Cardiac fibroblast (primary cell): ENCODE results near the gene C10orf95.

Experiments
- DNase-seq, 2 donors: peaks; one replicate each; pipeline versions ENCODE4 v3.0.0 to v3.0.0-alpha.2; 2010; ENCODE audit warnings: low read depth in 2 of 2
- H3K4me3 ChIP-seq, 2 donors: replicated peaks in 1 of 2; 1 replicate in 1 of 2; 2 replicates in 1 of 2; pipeline ENCODE4 v1.5.1; 2011; ENCODE audit warnings: low read depth in 2 of 2, low read length in 2 of 2, mild to moderate bottlenecking in 2 of 2, moderate library complexity in 1 of 2
- TF ChIP-seq, protein P1 (sequence below): IDR thresholded peaks from one replicate; pipeline ENCODE4 v1.5.1; 2011; ENCODE audit warnings: low read depth, mild to moderate bottlenecking, low read length, inconsistent platforms

The C10orf95 gene

GRCh38 chr10:102416695-102417094, 34.6 kb downstream of the C10orf95 start:
- no peak overlapping the region for H3K4me3 ChIP-seq
- DNase-seq, result no peak
- TF ChIP-seq, protein P1, sequence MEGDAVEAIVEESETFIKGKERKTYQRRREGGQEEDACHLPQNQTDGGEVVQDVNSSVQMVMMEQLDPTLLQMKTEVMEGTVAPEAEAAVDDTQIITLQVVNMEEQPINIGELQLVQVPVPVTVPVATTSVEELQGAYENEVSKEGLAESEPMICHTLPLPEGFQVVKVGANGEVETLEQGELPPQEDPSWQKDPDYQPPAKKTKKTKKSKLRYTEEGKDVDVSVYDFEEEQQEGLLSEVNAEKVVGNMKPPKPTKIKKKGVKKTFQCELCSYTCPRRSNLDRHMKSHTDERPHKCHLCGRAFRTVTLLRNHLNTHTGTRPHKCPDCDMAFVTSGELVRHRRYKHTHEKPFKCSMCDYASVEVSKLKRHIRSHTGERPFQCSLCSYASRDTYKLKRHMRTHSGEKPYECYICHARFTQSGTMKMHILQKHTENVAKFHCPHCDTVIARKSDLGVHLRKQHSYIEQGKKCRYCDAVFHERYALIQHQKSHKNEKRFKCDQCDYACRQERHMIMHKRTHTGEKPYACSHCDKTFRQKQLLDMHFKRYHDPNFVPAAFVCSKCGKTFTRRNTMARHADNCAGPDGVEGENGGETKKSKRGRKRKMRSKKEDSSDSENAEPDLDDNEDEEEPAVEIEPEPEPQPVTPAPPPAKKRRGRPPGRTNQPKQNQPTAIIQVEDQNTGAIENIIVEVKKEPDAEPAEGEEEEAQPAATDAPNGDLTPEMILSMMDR, result no peak

- DNase-seq, result no peak
- TF ChIP-seq, protein P1, result no peak
- no peak overlapping the region for H3K4me3 ChIP-seq
These were observed 35.1 kb downstream of the C10orf95 start for GRCh38 chr10:102416283-102416682.

- no peak for DNase-seq
- TF ChIP-seq, protein P1, result no peak
- H3K4me3 ChIP-seq, result no peak overlapping the region
These were observed 36.6 kb downstream of the C10orf95 start for GRCh38 chr10:102414749-102415148.

DNA sequence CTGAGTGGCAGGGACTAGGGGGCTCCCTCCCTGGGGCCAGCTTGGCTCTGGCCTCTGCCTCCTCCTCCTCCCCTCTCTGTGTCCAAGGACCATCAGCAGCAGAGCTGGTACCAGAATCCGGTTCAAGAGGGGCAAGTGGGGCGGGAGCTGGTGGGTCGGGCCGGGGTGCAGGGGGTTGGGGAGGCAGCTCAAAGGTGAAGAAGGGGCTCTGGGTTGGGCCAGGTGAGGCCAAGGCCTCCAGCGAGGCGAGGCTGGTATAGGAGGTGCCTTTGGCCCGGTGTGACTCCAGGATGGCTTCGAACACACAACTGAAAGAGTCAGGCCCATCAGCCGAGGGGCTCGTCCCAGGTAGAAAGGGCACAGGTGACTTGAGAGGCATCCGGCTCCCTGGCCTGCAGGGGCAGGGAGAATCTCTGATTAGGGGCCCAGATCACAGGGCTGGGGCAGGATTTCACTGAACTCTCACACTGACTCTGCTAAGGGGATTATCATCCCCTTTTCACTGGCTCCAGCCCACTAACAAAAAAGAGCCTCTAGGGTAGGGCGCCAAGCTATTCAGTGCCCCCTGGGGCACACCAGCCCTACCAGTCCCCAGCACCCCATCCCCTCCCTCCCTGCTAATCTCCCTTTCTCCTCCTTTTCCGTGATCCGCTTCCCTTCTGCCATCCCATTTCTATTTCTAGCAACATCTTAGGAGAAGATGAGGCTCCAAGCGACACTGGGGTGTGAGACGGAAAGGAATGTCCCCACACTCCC, 37.4 kb downstream of the C10orf95 start:
- TF ChIP-seq, protein P1, result no peak
- no peak overlapping the region for H3K4me3 ChIP-seq
- DNase-seq, result no peak

DNA sequence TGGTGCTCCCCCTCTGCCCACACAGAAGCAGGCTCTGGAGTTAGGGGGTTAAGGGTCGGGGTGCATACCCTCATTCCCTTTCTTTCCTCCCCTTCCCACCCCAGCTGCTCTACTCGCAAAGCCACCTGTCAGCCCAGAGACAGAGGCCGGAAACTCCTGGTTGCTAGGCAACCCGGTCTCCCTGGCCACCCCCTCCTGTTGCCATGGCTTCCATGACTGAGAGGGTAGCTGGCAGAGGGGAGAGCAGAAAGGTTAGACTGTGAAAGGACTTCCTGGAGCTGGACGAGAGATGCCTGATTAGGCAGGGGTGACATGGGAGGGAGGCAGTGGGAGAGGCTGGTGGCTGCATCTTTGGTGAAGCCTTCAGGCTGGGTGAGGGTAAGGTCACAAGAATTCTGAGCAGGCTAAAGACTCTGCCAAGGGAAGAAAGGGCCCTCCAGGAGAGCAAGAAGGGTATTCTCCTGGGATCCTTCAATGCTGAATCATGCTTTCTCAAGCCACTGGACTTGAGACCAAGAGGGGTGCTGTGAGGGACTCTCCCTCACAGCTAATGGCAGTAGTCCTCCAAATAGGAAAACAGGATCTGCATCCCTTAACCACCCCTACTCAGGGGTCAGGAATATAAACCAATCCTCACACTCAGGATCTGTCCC, 38.2 kb downstream of the C10orf95 start:
- TF ChIP-seq, protein P1, result no peak
- DNase-seq, result peak; percentile 56 to 73
- H3K4me3 ChIP-seq, result no peak overlapping the region

DNA sequence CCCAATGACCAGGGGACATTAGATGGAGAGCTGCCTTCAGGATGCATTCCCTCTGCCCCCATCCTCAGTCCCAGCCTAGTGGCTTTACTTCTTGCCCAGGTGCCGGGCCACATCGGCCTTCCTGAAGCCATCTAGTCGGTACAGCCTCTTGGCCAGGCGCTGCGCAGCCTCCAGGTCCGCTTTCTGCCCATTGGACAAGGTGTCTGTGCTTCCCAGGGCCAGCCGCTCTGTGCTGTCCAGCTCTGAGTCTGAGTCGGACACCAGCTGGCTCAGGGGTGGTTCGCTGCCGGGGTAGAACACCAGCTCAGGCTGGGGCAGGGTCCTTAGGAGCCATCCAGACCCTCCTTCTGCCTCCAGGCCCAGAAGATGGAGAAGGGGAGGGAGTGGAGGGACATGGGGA, 39.0 kb downstream of the C10orf95 start:
- DNase-seq, result no peak
- no peak overlapping the region for H3K4me3 ChIP-seq
- TF ChIP-seq, protein P1, result no peak
